ENCODE measurements around the gene ADSS1. TPM values are rescaled to one million over a fixed set of nuclear protein-coding genes. Genes with fewer than 3 reads are reported as not detected.
"Not testable (repeated sequence)": the region's sequence is repeated elsewhere in the genome, so short reads cannot be mapped to it uniquely, and the experiment has no call there.

Gene ADSS1
- total RNA-seq, 1 donor = 4.8 TPM

DNA sequence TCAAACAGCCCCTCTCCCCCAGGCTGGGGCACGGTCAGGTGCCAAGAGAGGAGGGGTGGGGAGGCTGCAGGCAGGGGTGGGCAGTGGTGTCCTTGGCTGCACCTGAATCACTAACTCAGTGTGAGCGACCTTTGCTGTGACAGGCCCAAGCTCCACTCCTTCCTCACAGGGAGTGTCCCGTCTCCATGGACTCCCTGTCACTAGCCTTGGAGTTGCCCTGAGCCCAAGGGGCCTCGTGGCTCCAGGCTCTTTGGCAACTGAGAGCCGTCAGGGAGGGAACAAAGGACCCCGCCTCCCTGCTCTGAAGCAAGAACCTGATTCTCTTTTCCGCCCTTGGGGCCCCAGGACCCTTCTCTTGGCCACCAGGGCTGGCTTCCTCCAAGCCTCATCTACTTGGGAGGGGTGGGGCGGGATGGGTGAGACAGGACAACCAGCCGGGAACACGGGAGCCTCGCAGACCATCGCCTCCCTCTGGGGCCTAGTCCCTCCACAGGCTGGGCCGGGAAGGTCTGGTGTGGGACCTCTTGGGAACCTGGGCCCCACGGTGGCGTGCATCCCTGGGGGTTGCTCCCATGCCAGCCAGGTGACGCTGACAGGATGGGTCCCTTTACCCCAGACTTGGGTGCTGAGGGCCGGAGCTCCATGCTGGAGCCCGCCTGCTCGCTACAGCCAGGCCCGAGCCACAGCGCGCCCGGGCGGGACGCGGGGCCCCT lies 935 bp upstream of the ADSS1 start:
- TF ChIP-seq, protein P1, sequence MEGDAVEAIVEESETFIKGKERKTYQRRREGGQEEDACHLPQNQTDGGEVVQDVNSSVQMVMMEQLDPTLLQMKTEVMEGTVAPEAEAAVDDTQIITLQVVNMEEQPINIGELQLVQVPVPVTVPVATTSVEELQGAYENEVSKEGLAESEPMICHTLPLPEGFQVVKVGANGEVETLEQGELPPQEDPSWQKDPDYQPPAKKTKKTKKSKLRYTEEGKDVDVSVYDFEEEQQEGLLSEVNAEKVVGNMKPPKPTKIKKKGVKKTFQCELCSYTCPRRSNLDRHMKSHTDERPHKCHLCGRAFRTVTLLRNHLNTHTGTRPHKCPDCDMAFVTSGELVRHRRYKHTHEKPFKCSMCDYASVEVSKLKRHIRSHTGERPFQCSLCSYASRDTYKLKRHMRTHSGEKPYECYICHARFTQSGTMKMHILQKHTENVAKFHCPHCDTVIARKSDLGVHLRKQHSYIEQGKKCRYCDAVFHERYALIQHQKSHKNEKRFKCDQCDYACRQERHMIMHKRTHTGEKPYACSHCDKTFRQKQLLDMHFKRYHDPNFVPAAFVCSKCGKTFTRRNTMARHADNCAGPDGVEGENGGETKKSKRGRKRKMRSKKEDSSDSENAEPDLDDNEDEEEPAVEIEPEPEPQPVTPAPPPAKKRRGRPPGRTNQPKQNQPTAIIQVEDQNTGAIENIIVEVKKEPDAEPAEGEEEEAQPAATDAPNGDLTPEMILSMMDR (IDR thresholded peaks at IDR 0.05; ENCODE audit: insufficient read depth, low read length) = no peak
- no peak for DNase-seq (ENCODE audit: low read depth)
- no peak overlapping the region for H3K4me3 ChIP-seq (ENCODE audit: low read depth, low read length)

DNA sequence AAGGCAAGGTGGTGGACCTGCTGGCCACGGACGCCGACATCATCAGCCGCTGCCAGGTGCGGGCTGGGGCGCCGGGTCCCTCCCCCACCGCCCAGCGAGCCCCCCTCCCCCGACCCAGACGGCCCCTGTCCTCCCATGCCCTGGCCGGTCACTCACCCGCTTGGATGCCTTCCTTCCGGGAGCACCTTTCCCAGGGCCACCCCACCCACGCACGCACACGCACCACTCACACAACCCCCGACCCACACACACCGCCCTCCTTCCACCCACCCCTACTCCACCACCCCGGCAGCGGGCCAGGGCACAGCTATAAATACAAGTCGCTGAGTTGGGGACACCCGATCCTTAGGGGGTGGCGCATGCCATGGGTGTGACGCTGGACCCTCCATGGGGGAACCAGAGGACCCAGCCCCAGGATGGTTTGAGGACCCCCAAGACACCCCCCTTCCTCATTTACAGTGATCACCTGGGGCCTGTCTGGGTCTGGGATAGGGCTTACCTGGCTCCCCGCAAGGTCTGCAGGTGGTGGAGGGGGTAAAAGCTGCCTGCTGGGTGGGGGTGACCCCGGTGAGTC lies 465 bp downstream of the ADSS1 start:
- DNase-seq (ENCODE audit: low read depth) = no peak
- TF ChIP-seq, protein P1 (IDR thresholded peaks at IDR 0.05; ENCODE audit: insufficient read depth, low read length) = no peak
- peak overlapping the region; percentile 64 for H3K4me3 ChIP-seq (ENCODE audit: low read depth, low read length)

DNA sequence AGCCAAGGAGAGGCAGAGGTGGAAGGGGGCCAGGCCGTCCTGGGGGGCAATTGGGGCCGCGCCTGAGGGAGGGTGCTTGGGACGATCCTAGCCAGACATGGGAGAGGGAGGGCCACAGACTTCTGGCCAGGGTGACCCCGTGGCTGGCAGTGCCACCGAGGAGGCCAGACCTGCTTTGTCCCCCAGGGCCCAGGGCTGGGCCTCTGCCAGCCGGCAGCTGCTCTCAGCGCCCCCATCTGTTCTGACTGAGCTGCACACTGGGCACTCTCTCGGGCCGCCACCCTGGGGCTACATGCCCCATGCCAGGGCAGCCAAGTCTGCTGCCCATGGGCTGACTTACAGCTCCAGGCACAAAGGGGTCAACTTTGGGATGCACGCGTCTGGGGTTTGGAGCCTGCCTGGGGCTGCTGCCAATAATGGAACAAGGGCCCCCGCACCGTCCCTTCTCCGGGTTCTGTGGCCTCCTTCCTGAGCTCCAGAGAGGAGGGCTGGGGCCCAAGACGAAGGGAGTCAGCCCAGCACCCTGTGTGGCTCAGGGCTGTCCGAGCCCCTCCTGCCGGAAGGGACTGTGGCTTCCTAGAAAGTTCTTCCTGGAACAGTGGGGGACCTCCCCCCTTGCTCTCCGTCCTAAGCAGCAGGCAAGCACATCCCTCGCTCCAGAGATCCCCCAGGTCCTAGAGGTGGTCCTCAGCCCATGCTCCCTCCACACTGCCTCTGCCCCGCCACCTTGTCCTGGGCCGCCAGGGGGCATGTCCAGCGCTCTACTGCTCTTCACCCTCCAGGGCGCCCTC lies 1.1 kb downstream of the ADSS1 start:
- peak overlapping the region; percentile 64 for H3K4me3 ChIP-seq (ENCODE audit: low read depth, low read length)
- peak; percentile 27 for DNase-seq (ENCODE audit: low read depth)
- TF ChIP-seq, protein P1 (IDR thresholded peaks at IDR 0.05; ENCODE audit: insufficient read depth, low read length) = peak; percentile 42

DNA sequence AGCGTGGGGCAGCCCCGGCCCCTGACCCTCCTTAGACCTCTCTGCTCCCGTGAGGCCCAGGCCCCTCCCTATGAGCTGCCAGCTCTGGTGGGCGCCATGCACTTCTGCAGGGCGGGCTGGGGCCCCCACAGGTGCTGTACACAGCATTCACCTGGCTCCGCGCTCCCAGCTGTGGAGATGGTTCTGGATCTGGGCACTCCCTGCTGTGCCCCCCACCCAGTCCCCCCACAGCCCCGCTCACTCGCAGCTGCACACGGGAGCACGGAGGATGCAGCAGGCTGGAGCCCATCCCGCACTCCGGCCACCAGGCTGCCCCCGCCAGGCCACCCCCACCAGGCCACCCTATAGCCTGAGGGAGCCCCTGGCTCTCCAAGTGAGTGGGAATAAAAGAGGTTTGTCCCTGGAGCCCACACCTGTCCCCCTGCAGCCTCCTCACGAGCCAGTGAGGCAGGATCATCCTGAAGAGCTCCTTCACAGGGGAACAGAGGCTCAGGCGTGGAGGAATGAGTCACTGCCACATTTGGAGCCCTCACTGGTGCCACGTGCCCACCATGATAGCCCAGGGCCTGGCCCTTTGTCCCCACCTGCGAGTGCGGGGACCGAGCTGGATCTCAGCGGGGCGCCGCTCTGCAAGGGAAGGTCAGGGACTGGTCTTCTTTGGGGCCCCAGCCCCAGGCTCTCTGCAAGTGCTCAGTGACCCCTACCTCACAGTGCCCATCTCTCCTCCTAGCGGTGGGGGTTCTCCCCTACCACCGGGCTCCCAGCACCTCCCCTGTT lies 1.9 kb downstream of the ADSS1 start:
- no peak overlapping the region for H3K4me3 ChIP-seq (ENCODE audit: low read depth, low read length)
- DNase-seq (ENCODE audit: low read depth) = no peak
- TF ChIP-seq, protein P1 (IDR thresholded peaks at IDR 0.05; ENCODE audit: insufficient read depth, low read length) = no peak

DNA sequence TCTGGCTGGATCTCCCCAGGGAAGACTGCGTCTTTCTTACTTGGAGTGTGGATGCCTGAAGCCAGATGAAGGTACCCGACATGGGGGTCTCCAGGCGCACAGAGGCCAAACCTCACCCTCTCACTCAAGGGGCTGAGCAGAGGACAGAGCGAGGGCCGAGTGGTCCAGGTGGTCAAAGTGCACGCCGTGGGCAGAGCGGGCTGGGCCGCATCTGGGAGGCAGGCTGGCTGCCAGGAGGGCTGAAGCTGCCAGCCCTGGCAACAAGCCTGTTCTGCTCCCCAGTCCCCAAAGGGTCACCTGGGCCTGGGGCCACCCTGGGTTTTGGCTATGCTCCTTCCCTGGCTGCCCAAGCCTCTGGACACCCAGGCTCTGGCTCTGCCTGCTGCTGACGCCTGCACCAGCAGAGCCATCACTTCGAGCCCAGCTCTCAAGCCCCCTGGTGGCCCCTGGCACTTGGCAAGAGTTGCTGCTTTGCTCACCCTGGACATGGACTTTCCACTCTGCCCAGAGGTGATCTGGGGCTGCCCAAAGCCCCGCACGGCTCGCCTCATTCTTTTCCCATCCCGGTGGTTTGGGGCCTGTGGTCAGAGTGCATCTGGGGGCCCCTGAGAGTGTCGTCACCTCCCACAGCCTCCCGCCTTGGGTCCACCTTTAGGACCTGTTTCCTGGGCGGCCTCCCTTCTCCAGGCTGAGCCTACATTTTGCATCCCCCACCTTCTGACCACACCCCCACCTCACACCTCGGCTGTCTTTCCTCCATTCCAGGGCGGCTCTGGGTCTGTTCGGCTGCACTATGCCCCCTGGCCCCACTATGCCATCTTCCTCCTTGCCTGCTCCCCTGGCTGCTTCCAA lies 2.8 kb downstream of the ADSS1 start:
- TF ChIP-seq, protein P1 (IDR thresholded peaks at IDR 0.05; ENCODE audit: insufficient read depth, low read length) = no peak
- H3K4me3 ChIP-seq (ENCODE audit: low read depth, low read length) = no peak overlapping the region
- no peak for DNase-seq (ENCODE audit: low read depth)

DNA sequence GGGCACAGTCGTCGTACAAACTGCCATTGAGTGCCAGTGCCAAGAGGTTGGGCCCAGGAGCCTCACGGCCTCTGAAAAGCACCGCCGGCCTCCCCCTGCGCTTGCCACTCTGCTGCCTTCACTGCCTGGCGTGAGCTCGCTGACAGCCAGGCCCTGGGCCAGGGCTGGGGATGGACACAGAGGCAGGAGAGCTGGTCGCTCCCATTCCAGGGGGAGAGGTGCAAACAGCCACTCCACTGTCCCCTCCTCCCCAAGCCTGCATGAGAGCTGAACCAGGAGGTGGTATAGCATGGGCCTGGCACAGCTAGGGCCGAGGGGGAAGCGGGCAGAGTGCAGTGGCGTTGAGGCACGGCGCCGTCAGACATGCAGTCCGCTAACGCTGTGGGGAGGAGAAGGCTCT lies 4.6 kb downstream of the ADSS1 start:
- TF ChIP-seq, protein P1 (IDR thresholded peaks at IDR 0.05; ENCODE audit: insufficient read depth, low read length) = no peak
- no peak overlapping the region for H3K4me3 ChIP-seq (ENCODE audit: low read depth, low read length)
- DNase-seq (ENCODE audit: low read depth) = no peak

DNA sequence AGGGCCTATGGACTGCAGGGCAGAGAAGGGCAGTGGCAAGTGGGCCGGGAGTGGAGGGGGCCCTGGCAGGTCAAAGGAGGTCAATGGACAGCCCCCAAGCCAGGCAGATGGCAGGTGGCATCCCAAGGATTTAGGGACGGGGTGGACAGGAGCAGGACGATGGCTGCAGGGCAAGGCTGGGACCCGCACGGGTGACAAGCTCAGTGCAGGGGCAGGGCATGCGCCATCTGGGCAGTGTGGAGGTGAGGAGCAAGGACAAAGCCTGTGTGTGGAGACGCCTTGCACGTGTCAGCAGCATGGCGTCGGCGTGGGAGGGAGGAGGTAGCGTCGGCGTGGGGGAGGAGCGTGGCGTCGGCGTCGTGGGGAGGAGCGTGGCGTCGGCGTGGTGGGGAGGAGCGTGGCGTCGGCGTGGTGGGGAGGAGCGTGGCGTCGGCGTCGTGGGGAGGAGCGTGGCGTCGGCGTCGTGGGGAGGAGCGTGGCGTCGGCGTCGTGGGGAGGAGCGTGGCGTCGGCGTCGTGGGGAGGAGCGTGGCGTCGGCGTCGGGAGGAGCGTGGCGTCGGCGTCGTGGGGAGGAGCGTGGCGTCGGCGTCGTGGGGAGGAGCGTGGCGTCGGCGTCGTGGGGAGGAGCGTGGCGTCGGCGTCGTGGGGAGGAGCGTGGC lies 5.3 kb downstream of the ADSS1 start:
- H3K4me3 ChIP-seq (ENCODE audit: low read depth, low read length); DNase-seq (ENCODE audit: low read depth): not testable (repeated sequence)

Measured in fibroblast of the aortic adventitia (primary cell).